Measurements from ENCODE around the gene GCDH.

The GCDH gene

DNA sequence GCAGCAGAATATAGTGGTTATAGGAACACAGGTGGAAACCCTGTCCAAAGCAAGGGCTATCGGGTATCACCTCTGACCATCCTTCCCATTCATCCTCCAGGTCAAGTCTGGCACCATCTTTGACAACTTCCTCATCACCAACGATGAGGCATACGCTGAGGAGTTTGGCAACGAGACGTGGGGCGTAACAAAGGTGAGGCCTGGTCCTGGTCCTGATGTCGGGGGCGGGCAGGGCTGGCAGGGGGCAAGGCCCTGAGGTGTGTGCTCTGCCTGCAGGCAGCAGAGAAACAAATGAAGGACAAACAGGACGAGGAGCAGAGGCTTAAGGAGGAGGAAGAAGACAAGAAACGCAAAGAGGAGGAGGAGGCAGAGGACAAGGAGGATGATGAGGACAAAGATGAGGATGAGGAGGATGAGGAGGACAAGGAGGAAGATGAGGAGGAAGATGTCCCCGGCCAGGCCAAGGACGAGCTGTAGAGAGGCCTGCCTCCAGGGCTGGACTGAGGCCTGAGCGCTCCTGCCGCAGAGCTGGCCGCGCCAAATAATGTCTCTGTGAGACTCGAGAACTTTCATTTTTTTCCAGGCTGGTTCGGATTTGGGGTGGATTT is 52.6 kb downstream of the GCDH start:
- no peak for DNase-seq

DNA sequence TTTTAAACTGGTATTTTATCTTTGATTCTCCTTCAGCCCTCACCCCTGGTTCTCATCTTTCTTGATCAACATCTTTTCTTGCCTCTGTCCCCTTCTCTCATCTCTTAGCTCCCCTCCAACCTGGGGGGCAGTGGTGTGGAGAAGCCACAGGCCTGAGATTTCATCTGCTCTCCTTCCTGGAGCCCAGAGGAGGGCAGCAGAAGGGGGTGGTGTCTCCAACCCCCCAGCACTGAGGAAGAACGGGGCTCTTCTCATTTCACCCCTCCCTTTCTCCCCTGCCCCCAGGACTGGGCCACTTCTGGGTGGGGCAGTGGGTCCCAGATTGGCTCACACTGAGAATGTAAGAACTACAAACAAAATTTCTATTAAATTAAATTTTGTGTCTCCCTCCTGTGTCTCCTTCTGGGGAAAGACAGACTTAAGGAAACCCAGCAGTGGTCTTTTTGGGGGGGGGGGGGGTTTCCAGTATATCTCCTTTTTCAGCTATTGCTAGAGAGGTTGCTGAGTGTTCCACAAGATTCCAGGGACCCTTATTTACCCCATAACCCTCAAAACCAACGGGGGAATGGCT is 53.2 kb downstream of the GCDH start:
- DNase-seq, result no peak

DNA sequence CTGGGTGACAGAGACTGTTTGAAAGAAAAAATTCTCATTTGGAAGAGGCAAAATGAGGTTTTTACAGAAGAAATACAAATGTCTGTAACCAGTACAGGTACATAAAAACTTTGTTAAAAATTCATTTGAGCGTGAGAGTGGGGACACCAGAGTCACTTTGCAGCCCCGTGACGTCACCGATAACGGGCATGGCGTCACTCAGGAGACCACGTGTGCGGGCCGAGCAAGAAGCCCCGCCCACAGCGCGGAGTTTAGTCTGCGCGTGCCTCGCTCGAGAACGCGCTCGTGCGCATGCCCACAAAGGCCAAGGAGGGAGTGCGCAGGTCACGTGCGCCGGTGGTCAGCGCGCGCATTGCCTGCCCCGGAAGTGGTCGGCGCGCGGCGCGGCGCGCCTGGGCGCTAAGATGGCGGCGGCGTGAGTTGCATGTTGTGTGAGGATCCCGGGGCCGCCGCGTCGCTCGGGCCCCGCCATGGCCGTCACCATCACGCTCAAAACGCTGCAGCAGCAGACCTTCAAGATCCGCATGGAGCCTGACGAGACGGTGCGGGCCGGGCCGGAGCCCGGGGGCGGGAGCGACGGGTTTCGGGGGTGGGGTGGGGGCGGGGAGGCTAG is 54.6 kb downstream of the GCDH start, which contains the start of gene RAD23A:
TSS of gene RAD23A (plus strand) at position 384 of the 613 bp plus-strand sequence. CDS start at position 471, 87 bp downstream.
- peak; percentile 99 for DNase-seq

DNA sequence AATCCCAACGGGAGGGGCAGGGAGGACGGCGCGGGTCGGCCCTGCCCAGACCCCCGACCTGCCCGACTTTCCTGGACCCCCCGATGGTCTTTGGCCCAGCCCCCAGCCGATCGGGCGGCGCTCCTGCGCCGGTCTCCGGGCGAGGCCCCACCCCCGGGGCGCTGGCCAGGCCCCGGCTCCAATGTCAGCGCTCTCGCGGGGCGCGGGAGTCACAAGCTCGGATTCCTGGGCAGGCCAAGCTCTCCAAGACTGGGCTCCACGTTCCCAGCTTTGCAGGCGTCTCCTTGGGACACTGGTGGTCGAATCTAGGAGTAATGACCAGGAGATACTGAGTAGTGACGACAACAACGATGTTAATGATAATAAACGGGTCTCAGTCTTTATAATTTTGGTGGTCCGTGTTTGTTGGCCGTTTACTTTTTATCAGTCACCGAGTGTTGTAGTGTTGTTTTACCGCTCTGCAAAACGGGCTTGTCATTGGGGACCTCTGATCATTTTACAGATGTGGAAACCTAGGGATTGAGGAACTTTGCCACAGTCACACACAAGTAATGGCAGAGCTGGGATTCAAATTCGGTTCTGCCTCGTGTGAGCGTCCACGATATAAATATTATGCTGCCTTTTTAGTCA is 55.2 kb downstream of the GCDH start:
- DNase-seq, result peak; percentile 65

DNA sequence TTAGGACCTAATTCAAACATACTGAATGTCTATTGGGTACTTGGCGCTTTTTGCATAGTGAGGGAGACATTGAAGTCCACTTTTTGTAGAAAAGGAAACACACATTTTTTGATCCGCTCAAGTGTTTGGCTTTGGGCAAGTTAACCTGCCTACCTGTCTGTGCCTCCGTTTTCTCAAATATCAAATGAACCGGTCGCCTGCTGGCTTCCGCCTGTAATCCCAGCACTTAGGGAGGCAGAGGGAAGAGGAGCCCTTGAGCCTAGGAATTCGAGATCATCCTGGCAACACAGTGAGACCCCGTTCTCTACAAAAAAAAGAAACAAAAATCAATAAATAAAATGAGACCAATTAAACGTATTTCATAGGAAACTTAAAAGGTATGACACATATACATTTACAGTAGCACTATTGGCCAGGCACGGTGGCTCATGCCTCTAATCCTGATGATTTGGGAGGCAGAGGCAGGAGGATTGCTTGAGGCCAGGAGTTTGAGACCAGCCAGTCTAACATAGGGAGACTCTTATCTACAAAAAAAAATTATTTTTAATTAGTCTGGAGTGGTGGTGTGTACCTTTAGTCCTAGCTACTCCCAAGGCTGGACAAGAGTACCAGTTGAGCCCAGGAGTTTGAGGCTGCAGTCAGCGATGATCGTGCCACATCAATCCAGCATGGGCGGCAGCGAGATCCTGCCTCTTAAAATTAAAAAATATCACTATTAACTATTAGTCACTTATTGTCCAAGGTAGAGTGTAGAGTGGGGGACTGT is 56.0 kb downstream of the GCDH start:
- DNase-seq, result no peak

DNA sequence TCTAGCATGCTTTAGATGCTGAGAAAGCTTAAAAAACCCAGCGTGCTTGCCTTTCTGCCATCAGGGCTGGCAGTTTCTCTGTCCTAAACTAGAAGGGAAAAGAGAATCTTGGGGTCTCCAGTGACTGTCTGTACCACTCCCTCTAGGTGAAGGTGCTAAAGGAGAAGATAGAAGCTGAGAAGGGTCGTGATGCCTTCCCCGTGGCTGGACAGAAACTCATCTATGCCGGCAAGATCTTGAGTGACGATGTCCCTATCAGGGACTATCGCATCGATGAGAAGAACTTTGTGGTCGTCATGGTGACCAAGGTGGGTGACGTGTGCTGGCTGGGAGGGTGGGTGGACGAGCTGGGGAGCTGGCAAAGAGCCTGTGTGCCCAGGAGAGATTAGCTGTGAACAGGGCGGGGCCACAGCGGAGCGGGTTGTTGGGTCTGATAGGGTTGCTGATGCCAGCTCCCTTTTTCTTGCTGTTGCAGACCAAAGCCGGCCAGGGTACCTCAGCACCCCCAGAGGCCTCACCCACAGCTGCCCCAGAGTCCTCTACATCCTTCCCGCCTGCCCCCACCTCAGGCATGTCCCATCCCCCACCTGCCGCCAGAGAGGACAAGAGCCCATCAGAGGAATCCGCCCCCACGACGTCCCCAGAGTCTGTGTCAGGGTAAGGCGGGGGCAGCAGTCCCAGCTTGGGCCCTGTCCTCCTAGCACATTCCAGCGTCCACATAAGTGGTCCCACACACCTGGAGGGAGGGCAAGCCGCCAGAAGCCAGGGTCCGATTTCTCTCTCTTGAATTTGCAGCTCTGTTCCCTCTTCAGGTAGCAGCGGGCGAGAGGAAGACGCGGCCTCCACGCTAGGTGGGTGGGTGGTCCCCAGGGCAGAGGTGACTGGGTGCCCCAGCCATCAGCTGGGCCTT is 57.0 kb downstream of the GCDH start:
- DNase-seq, result no peak

DNA sequence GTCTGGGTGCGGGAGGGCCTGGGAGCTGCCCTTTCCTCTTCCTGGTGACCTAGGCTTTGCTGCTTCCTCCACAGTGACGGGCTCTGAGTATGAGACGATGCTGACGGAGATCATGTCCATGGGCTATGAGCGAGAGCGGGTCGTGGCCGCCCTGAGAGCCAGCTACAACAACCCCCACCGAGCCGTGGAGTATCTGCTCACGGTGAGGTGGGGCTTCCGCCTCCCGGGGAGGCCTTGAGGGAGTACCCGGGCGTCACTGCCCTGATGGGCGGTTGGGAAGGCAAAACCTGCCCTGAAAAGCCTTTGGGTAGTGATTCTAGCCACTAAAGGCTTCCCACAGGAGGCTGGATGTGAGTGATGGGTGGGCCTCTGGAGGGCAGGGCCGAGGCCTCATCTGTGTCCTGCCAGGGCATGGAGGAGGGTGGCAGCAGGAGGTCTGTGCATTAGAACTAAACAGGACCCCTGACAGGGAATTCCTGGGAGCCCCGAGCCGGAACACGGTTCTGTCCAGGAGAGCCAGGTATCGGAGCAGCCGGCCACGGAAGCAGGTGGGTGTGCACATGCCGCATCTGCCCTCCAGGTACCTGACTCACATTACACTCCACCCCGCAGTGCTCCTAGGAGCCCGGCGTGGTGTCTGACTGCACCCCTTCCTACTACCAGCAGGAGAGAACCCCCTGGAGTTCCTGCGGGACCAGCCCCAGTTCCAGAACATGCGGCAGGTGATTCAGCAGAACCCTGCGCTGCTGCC is 57.8 kb downstream of the GCDH start:
- no peak for DNase-seq
